K562 (cell line): ENCODE results near the gene ZNF668. TPM values are rescaled to one million over a fixed set of nuclear protein-coding genes. Genes with fewer than 3 reads are reported as not detected.

ENCODE experiments used
- ATAC-seq: fragments of 200-7000 bp; cut with Tn5 transposase; 3 replicates; pipeline ENCODE4 v1.9.1; 2020; ENCODE audit warnings: moderate library complexity
- BruUV-seq: library from RNA; stranded (reverse); fragments of 400-500 nt; replicated peaks from 2 replicates; lab custom pipeline; 2021; lab: Mats Ljungman, UMichigan
- CTCF ChIA-PET: fragments of 300-600 bp; formaldehyde crosslinking; extraction: SDS; loops from one replicate; lab custom pipeline; 2021; ENCODE audit warnings: low intra/inter-chr PET ratio; lab: Yijun Ruan, JAX
- POLR2A ChIA-PET: fragments of 300-600, 350-650 bp; sonication (Branson Sonifier 250); formaldehyde crosslinking; extraction: SDS; loops from one replicate; lab custom pipeline; 2021; ENCODE audit warnings: antibody characterized with exemption, inconsistent platforms; lab: Yijun Ruan, JAX
- DNase-seq, 4 experiments: peaks; one replicate each; pipeline versions ENCODE4 v3.0.0 to v3.0.0-alpha.2; 2011 to 2018; ENCODE audit warnings: low spot score in 3 of 4, mixed read lengths in 3 of 4; ENCODE audit errors: extremely low read depth in 1 of 4
- FAIRE-seq: peaks from 2 replicates; lab custom pipeline; 2011; peaks lifted over from hg19 to GRCh38; lab: Jason Lieb, UNC
- H2AFZ ChIP-seq: 2 replicates; pipeline ENCODE4 v1.6.0; 2011; ENCODE audit warnings: low read depth, low read length, control low read depth, inconsistent platforms
- H3K27ac ChIP-seq: fragments of 200-600 bp; 3 replicates; pipeline ENCODE4 v1.8.0; 2011; ENCODE audit warnings: low read depth, mild to moderate bottlenecking, control low read depth, inconsistent platforms, low read length, moderate library complexity, mixed read lengths; ENCODE audit errors: extremely low read depth
- H3K27me3 ChIP-seq, 2 experiments: fragments of 300-600 bp in 1 of 2; 2 replicates in 1 of 2; 3 replicates in 1 of 2; pipeline versions ENCODE4 v1.6.0 to v1.8.0; 2011; ENCODE audit warnings: inconsistent platforms in 2 of 2, low read length in 2 of 2, mild to moderate bottlenecking in 1 of 2, mixed read lengths in 1 of 2, moderate library complexity in 1 of 2; ENCODE audit not compliant: control insufficient read depth in 2 of 2, insufficient read depth in 2 of 2
- H3K36me3 ChIP-seq: fragments of 300-600 bp; 3 replicates; pipeline ENCODE4 v1.8.0; 2011; ENCODE audit warnings: mild to moderate bottlenecking, low read length, inconsistent platforms; ENCODE audit not compliant: control insufficient read depth, insufficient read depth
- H3K4me1 ChIP-seq, 2 experiments: fragments of 200-600 bp in 1 of 2; replicated peaks in 1 of 2; 2 replicates in 1 of 2; 3 replicates in 1 of 2; pipeline versions ENCODE4 v1.5.1 to v1.8.0; 2011; ENCODE audit warnings: inconsistent platforms in 2 of 2, low read length in 2 of 2, mild to moderate bottlenecking in 1 of 2, mixed read lengths in 1 of 2, moderate library complexity in 1 of 2; ENCODE audit not compliant: control insufficient read depth in 2 of 2, insufficient read depth in 2 of 2
- H3K4me2 ChIP-seq: 2 replicates; pipeline ENCODE4 v1.6.1; 2011; ENCODE audit warnings: low read length, control low read depth, inconsistent platforms, mixed read lengths; ENCODE audit not compliant: insufficient read depth
- H3K4me3 ChIP-seq: fragments of 200-600 bp; sonication (generic), shearing (Covaris generic); 2 replicates; pipeline ENCODE4 v1.5.1; 2016; ENCODE audit warnings: control low read depth, inconsistent platforms
- H3K79me2 ChIP-seq: fragments of 200-600 bp; 3 replicates; pipeline ENCODE4 v1.8.0; 2011; ENCODE audit warnings: low read length, inconsistent platforms; ENCODE audit not compliant: control insufficient read depth, insufficient read depth
- H3K9ac ChIP-seq, 2 experiments: 2 replicates each; pipeline versions ENCODE4 v1.6.0 to v1.6.1; 2011; ENCODE audit warnings: low read depth in 2 of 2, low read length in 2 of 2, control low read depth in 1 of 2, inconsistent platforms in 1 of 2, mild to moderate bottlenecking in 1 of 2, mixed read lengths in 1 of 2; ENCODE audit not compliant: insufficient read depth in 1 of 2
- H3K9me1 ChIP-seq: one replicate; pipeline ENCODE4 v1.6.0; 2011; ENCODE audit warnings: inconsistent platforms, mild to moderate bottlenecking, low read length, moderate library complexity; ENCODE audit not compliant: control insufficient read depth, insufficient read depth
- H3K9me3 ChIP-seq: replicated peaks from 2 replicates; pipeline ENCODE4 v1.5.1; 2011; ENCODE audit warnings: low read depth, low read length, inconsistent platforms; ENCODE audit not compliant: control insufficient read depth, insufficient read depth
- H4K20me1 ChIP-seq: replicated peaks from 2 replicates; pipeline ENCODE4 v1.6.1; 2011; ENCODE audit warnings: low read length, inconsistent platforms, mixed read lengths; ENCODE audit not compliant: control insufficient read depth, insufficient read depth
- BRCA1 ChIP-seq, 2 experiments: fragments of 450-650 bp in 1 of 2; sonication (generic) in 1 of 2; formaldehyde crosslinking in 1 of 2; IDR thresholded peaks; 2 replicates each; pipeline versions ENCODE4 v1.5.0 to v1.6.1; 2017 to 2020; ENCODE audit warnings: mild to moderate bottlenecking in 1 of 2, missing genetic modification reagents in 1 of 2
- CCAR2 ChIP-seq: fragments of 200-400 bp; formaldehyde crosslinking; IDR thresholded peaks from 2 replicates; pipeline ENCODE4 v1.6.1; 2017; ENCODE audit warnings: mild to moderate bottlenecking, low read depth, low read length
- E2F6 ChIP-seq, 2 experiments: IDR thresholded peaks; 2 replicates each; pipeline ENCODE4 v1.6.1; 2011; ENCODE audit warnings: borderline replicate concordance in 1 of 2, control low read depth in 1 of 2, low read depth in 1 of 2, low read length in 1 of 2, mild to moderate bottlenecking in 1 of 2, mixed read lengths in 1 of 2, moderate library complexity in 1 of 2; ENCODE audit not compliant: insufficient read depth in 1 of 2, insufficient read length in 1 of 2, poor library complexity in 1 of 2, severe bottlenecking in 1 of 2; ENCODE audit errors: extremely low read depth in 1 of 2
- HBP1 ChIP-seq: fragments of 450-650 bp; formaldehyde crosslinking; IDR thresholded peaks from 2 replicates; pipeline ENCODE4 v1.4.0; 2022; ENCODE audit warnings: missing genetic modification characterization
- HOXB6 ChIP-seq: fragments of 250-450 bp; sonication (Bioruptor Pico); IDR thresholded peaks from 2 replicates; pipeline ENCODE4 v1.5.1; 2022; ENCODE audit warnings: mild to moderate bottlenecking, borderline replicate concordance
- KDM1A ChIP-seq, 2 experiments: fragments of 450-650 bp; IDR thresholded peaks; 2 replicates each; pipeline ENCODE4 v1.6.1; 2016; ENCODE audit warnings: mild to moderate bottlenecking in 2 of 2
- KHSRP ChIP-seq: fragments of 450-650 bp; IDR thresholded peaks from 2 replicates; pipeline ENCODE4 v1.6.1; 2017
- SIN3B ChIP-seq: fragments of 450-650 bp; IDR thresholded peaks from 2 replicates; pipeline ENCODE4 v1.6.1; 2017; ENCODE audit warnings: low read depth, mild to moderate bottlenecking, moderate library complexity
- SMAD2 ChIP-seq: fragments of 150-350 bp; IDR thresholded peaks from 2 replicates; pipeline ENCODE4 v1.6.1; 2014; ENCODE audit warnings: low read depth, mild to moderate bottlenecking, low read length
- SMAD4 ChIP-seq: fragments of 250-450 bp; sonication (Bioruptor Pico); conservative IDR thresholded peaks from 2 replicates; pipeline ENCODE4 v1.8.0; 2021; ENCODE audit warnings: inconsistent platforms, mild to moderate bottlenecking, moderate library complexity
- SREBF1 ChIP-seq: fragments of 150-350 bp; IDR thresholded peaks from 2 replicates; pipeline ENCODE4 v1.6.1; 2014; ENCODE audit warnings: antibody characterized with exemption, low read depth, low read length, borderline replicate concordance
- TCF3 ChIP-seq: sonication (generic); formaldehyde crosslinking; IDR thresholded peaks from 2 replicates; pipeline ENCODE4 v1.4.0; 2020; ENCODE audit warnings: mild to moderate bottlenecking, missing genetic modification reagents
- ZNF384 ChIP-seq: IDR thresholded peaks from 2 replicates; pipeline ENCODE4 v1.6.1; 2012; ENCODE audit warnings: low read depth, low read length, improper control_type of control experiment
- WGBS: fragments of 100-300 bp; shearing (Covaris generic); methylation state at CpG from one replicate; pipeline ENCODE4 v1.1.6; 2016; ENCODE audit warnings: low coverage, mixed read lengths; ENCODE audit not compliant: insufficient coverage; ENCODE audit errors: missing lambda C conversion rate; 5-methylcytosine and 5-hydroxymethylcytosine counted together
- in situ Hi-C: fragments of 300-500 bp; cut with MboI; formaldehyde crosslinking; loops from 4 replicates; pipeline ENCODE4 v1.15.0; 2018; ENCODE audit warnings: inconsistent platforms, mixed read lengths
- intact Hi-C: fragments of 100-400 bp; cut with micrococcal nuclease; formaldehyde crosslinking; loops from 2 replicates; pipeline ENCODE4 v1.14.2; 2022
- polyA plus RNA-seq, 8 experiments: library from polyadenylated mRNA; depleted of rRNA in 4 of 8; stranded (reverse) in 5 of 8; unstranded in 3 of 8; fragments of >200 nt; fragmentation: Nextera tagmentation in 2 of 8; fragmentation: Illumina TruSeq in 1 of 8; extraction: Ambion mirVana in 2 of 8; extraction: Trizol in 1 of 8; gene quantifications; 2 replicates each; pipeline versions ENCODE4 v1.2.1 to v1.2.3, GENCODE V29; 2011 to 2014; ENCODE audit warnings: inconsistent platforms in 1 of 8, missing spikeins in 1 of 8
- total RNA-seq, 7 experiments: library from RNA; depleted of rRNA in 6 of 7; stranded (reverse); fragments of >200 nt in 6 of 7; fragmentation: Illumina TruSeq in 2 of 7; extraction: Trizol in 2 of 7; gene quantifications; 2 replicates each; pipeline versions ENCODE4 v1.2.1 to v1.2.3, GENCODE V29; 2011 to 2021; ENCODE audit warnings: low replicate concordance in 1 of 7
- TF ChIP-seq, protein P1 (sequence below): fragments of 450-650 bp; formaldehyde crosslinking; IDR thresholded peaks from 2 replicates; pipeline ENCODE4 v1.4.0; 2020; ENCODE audit warnings: mild to moderate bottlenecking, moderate library complexity
- TF ChIP-seq, protein P2 (sequence below): fragments of 250-450 bp; sonication (Bioruptor Pico); IDR thresholded peaks from 2 replicates; pipeline ENCODE4 v1.4.0; 2020; ENCODE audit warnings: mild to moderate bottlenecking, moderate library complexity

ZNF668 gene
- total and polyA plus RNA-seq, 9 of the 15 experiments (the other 6 are each of a cell fraction or from before 2014, with no cell fraction given), result 0.04 to 15.3 (median 3.8) TPM; not detected in 1

GRCh38 chr16:31077024-31077423, 3.0 kb upstream of the ZNF668 start:
- Histone ChIP-seq H4K20me1 (peaks cover under 1% of the 10 kb centered on the region; the same call in 1 of the 2 replicates), H3K9me3 (no peaks in the 10 kb centered on the region), H3K79me2 (peaks cover 55% of the 10 kb centered on the region), H3K4me3 (no peak overlapping the region), H3K27me3 (no peaks in the 10 kb centered on the region), H3K4me1 (peaks cover 6 to 57% of the 10 kb centered on the region in 2 experiments; a peak in 4 of 5 replicates), H2AFZ (no peak overlapping the region), H3K9ac (0 out of 4 replicates have a peak overlapping the region, but pooled peaks of 1 of the 2 experiments have one; percentile 39), H3K9me1 (no peaks in the 10 kb centered on the region), H3K27ac (no peak overlapping the region), H3K4me2 (no peak overlapping the region), H3K36me3 (peaks cover 62% of the 10 kb centered on the region)
- POLR2A ChIA-PET, result interaction anchor here (0.6 to 1.7 kb wide), 3 partner anchors 10 to 86 kb away, joined by 3 to 4 read pairs (median 3); no protein-coding TSS in a partner anchor
- intact Hi-C loops, result no loop called here
- BruUV-seq, result no TSS peak
- CTCF ChIA-PET, result no interaction called here
- no peak for DNase-seq
- in situ Hi-C loops, result no loop called here
- 97% methylated on average over 12 of the region's 13 CpGs for WGBS
- ATAC-seq, result no peak
- FAIRE-seq, result no peak
- TF ChIP-seq, protein P1, sequence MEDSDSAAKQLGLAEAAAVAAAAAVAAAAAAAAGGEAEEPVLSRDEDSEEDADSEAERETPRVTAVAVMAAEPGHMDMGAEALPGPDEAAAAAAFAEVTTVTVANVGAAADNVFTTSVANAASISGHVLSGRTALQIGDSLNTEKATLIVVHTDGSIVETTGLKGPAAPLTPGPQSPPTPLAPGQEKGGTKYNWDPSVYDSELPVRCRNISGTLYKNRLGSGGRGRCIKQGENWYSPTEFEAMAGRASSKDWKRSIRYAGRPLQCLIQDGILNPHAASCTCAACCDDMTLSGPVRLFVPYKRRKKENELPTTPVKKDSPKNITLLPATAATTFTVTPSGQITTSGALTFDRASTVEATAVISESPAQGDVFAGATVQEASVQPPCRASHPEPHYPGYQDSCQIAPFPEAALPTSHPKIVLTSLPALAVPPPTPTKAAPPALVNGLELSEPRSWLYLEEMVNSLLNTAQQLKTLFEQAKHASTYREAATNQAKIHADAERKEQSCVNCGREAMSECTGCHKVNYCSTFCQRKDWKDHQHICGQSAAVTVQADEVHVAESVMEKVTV, result no peak
- TF ChIP-seq KDM1A (IDR thresholded peaks at IDR 0.05) (no peak), KHSRP (no peak), BRCA1 (IDR thresholded peaks at IDR 0.05) (no peak), BRCA1 (CRISPR knock-in tag; IDR thresholded peaks at IDR 0.05) (no peak), HBP1 (no peak), ZNF384 (no peak), HOXB6 (no peak), SREBF1 (no peak), E2F6 (IDR thresholded peaks at IDR 0.05; ENCODE audit: borderline replicate concordance in 1 of 2, extremely low read depth in 1 of 2, insufficient read depth in 1 of 2, insufficient read length in 1 of 2, low read depth in 1 of 2, low read length in 1 of 2, poor library complexity in 1 of 2, severe bottlenecking in 1 of 2) (no peak), TCF3 (CRISPR knock-in tag) (no peak), SMAD2 (no peak), SMAD4 (CRISPR knock-in tag) (no peak), CCAR2 (no peak), SIN3B (no peak)
- TF ChIP-seq, protein P2, sequence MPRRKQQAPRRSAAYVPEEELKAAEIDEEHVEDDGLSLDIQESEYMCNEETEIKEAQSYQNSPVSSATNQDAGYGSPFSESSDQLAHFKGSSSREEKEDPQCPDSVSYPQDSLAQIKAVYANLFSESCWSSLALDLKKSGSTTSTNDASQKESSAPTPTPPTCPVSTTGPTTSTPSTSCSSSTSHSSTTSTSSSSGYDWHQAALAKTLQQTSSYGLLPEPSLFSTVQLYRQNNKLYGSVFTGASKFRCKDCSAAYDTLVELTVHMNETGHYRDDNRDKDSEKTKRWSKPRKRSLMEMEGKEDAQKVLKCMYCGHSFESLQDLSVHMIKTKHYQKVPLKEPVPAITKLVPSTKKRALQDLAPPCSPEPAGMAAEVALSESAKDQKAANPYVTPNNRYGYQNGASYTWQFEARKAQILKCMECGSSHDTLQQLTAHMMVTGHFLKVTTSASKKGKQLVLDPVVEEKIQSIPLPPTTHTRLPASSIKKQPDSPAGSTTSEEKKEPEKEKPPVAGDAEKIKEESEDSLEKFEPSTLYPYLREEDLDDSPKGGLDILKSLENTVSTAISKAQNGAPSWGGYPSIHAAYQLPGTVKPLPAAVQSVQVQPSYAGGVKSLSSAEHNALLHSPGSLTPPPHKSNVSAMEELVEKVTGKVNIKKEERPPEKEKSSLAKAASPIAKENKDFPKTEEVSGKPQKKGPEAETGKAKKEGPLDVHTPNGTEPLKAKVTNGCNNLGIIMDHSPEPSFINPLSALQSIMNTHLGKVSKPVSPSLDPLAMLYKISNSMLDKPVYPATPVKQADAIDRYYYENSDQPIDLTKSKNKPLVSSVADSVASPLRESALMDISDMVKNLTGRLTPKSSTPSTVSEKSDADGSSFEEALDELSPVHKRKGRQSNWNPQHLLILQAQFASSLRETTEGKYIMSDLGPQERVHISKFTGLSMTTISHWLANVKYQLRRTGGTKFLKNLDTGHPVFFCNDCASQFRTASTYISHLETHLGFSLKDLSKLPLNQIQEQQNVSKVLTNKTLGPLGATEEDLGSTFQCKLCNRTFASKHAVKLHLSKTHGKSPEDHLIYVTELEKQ (CRISPR knock-in tag), result no peak
